DOHH2 (cell line): ENCODE data around the gene LINGO1.

Experiments used
- CTCF ChIP-seq: fragments of 200-600 bp; sonication (generic); IDR thresholded peaks from one replicate; pipeline ENCODE4 v1.5.1; 2014; ENCODE audit warnings: antibody characterized with exemption, mild to moderate bottlenecking, low read depth, low read length; ENCODE audit not compliant: poor library complexity, severe bottlenecking
- EZH2phosphoT487 ChIP-seq: fragments of 200-600 bp; sonication (generic); IDR thresholded peaks from 2 replicates; pipeline ENCODE4 v1.6.1; 2017; ENCODE audit warnings: borderline replicate concordance, mild to moderate bottlenecking, antibody characterized with exemption, low read length, moderate library complexity, mixed read lengths

- TF ChIP-seq CTCF (peak; percentile 51), EZH2phosphoT487 (no peak)
Measured at GRCh38 chr15:77654975-77655374, 22.3 kb upstream of the LINGO1 start.
